Brain microvascular endothelial cell (primary cell): ENCODE data around the gene C6orf47.

Experiments used
- DNase-seq: peaks from one replicate; pipeline ENCODE4 v3.0.0-alpha.2; 2020
- H3K27ac ChIP-seq: fragments of 250-450 bp; sonication (Bioruptor Pico); 2 replicates; pipeline ENCODE4 v1.5.1; 2020; ENCODE audit warnings: mild to moderate bottlenecking, moderate library complexity
- H3K27me3 ChIP-seq: fragments of 250-450 bp; sonication (Bioruptor Pico); replicated peaks from 2 replicates; pipeline ENCODE4 v1.5.1; 2020; ENCODE audit warnings: mild to moderate bottlenecking
- H3K36me3 ChIP-seq: fragments of 250-450 bp; sonication (Bioruptor Pico); replicated peaks from 2 replicates; pipeline ENCODE4 v1.5.1; 2020; ENCODE audit warnings: mild to moderate bottlenecking
- H3K4me3 ChIP-seq: 2 replicates; pipeline ENCODE4 v1.5.1; 2011; ENCODE audit warnings: low read depth, mild to moderate bottlenecking, control low read depth, low read length, moderate library complexity
- in situ Hi-C: cut with HindIII; loops from 2 replicates; pipeline ENCODE4 v1.10.0; 2017; ENCODE audit warnings: low sequenced_read_pairs, low pct_ligation_motif_present
- TF ChIP-seq, protein P1 (sequence below): IDR thresholded peaks from 2 replicates; pipeline ENCODE4 v1.5.1; 2011; ENCODE audit warnings: low read depth, mild to moderate bottlenecking, moderate library complexity, low read length, control low read depth, inconsistent platforms; ENCODE audit errors: missing control alignments

Gene C6orf47

DNA sequence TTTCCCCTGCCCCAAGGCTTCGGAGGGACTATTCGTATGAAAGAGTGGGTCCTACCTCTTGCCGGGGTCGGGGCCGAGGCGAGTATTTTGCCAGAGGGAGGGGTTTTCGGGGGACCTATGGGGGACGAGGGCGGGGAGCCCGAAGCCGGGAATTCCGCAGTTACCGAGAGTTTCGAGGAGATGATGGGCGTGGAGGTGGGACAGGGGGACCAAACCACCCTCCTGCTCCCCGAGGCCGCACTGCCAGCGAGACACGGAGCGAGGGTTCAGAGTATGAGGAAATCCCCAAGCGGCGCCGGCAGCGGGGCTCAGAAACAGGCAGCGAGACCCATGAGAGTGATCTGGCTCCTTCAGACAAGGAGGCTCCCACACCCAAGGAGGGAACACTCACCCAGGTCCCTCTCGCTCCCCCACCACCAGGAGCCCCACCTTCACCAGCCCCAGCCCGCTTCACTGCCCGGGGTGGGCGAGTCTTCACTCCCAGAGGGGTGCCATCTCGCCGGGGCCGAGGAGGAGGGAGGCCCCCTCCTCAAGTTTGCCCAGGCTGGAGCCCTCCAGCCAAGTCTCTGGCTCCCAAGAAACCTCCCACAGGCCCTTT, 28.8 kb downstream of the C6orf47 start:
- Histone ChIP-seq H3K36me3 (peaks cover 97% of the 10 kb centered on the region), H3K4me3 (no peak overlapping the region), H3K27me3 (no peaks in the 10 kb centered on the region), H3K27ac (no peak overlapping the region)
- TF ChIP-seq, protein P1, sequence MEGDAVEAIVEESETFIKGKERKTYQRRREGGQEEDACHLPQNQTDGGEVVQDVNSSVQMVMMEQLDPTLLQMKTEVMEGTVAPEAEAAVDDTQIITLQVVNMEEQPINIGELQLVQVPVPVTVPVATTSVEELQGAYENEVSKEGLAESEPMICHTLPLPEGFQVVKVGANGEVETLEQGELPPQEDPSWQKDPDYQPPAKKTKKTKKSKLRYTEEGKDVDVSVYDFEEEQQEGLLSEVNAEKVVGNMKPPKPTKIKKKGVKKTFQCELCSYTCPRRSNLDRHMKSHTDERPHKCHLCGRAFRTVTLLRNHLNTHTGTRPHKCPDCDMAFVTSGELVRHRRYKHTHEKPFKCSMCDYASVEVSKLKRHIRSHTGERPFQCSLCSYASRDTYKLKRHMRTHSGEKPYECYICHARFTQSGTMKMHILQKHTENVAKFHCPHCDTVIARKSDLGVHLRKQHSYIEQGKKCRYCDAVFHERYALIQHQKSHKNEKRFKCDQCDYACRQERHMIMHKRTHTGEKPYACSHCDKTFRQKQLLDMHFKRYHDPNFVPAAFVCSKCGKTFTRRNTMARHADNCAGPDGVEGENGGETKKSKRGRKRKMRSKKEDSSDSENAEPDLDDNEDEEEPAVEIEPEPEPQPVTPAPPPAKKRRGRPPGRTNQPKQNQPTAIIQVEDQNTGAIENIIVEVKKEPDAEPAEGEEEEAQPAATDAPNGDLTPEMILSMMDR: no peak
- in situ Hi-C loops: no loop called here
- DNase-seq: no peak

DNA sequence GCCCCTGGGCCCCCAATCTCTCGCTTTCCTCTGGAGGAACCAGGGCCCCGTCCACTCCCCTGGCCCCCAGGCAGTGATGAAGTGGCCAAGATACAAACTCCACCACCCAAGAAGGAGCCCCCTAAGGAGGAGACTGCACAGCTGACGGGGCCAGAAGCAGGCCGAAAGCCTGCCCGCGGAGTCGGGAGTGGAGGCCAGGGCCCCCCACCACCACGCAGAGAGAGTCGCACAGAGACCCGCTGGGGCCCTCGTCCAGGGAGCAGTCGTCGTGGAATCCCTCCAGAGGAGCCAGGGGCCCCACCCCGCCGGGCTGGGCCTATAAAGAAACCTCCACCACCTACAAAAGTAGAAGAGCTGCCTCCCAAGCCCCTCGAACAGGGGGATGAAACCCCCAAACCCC, 29.4 kb downstream of the C6orf47 start:
- Histone ChIP-seq H3K36me3 (peaks cover 99% of the 10 kb centered on the region), H3K4me3 (no peak overlapping the region), H3K27me3 (no peaks in the 10 kb centered on the region), H3K27ac (no peak overlapping the region)
- in situ Hi-C loops: no loop called here
- TF ChIP-seq, protein P1: no peak
- DNase-seq: no peak

GRCh38 chr6:31630177-31630934, 30.2 kb downstream of the C6orf47 start:
- TF ChIP-seq, protein P1: no peak
- no peak overlapping the region for H3K27ac ChIP-seq
- no peaks in the 10 kb centered on the region for H3K27me3 ChIP-seq
- peaks cover 99% of the 10 kb centered on the region for H3K36me3 ChIP-seq
- DNase-seq: no peak
- no peak overlapping the region for H3K4me3 ChIP-seq
- in situ Hi-C loops: no loop called here

DNA sequence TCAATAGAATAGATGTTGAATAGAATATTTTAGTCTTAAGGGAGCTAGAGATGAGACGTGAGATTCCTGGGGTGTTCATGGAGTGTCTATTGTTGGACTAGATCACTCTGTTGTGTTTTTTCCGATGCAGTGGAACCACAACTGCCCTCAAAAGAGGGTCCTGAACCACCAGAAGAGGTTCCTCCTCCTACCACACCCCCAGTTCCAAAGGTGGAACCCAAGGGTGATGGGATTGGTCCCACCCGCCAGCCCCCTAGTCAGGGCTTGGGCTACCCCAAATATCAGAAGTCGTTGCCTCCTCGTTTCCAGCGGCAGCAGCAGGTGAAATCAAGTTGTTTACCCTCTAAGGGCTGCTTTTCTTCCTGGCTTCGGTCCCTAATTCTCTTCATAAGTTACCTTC, 31.6 kb downstream of the C6orf47 start:
- peaks cover 99% of the 10 kb centered on the region for H3K36me3 ChIP-seq
- TF ChIP-seq, protein P1: no peak
- no peaks in the 10 kb centered on the region for H3K27me3 ChIP-seq
- H3K27ac ChIP-seq: no peak overlapping the region
- H3K4me3 ChIP-seq: no peak overlapping the region
- in situ Hi-C loops: no loop called here
- no peak for DNase-seq

GRCh38 chr6:31627690-31628287, 32.8 kb downstream of the C6orf47 start:
- H3K36me3 ChIP-seq: peaks cover 96% of the 10 kb centered on the region
- H3K27ac ChIP-seq: no peak overlapping the region
- in situ Hi-C loops: no loop called here
- no peaks in the 10 kb centered on the region for H3K27me3 ChIP-seq
- TF ChIP-seq, protein P1: no peak
- no peak overlapping the region for H3K4me3 ChIP-seq
- DNase-seq: no peak
